ENCODE measurements around the gene PMM2.

- TF ChIP-seq MAFK (IDR thresholded peaks at IDR 0.05; ENCODE audit: low read length), result no peak
- TF ChIP-seq PATZ1 (CRISPR knock-in tag; IDR thresholded peaks at IDR 0.05; ENCODE audit: borderline replicate concordance), result no peak
- no peak for TF ChIP-seq SMARCB1 (IDR thresholded peaks at IDR 0.05; ENCODE audit: insufficient read length, low read depth)
- no peak for TF ChIP-seq CTCF (IDR thresholded peaks at IDR 0.05 in 2 of 3, conservative IDR thresholded peaks at IDR 0.05 in 1 of 3; ENCODE audit: insufficient read depth in 2 of 3, low read depth in 1 of 3, low read length in 3 of 3)
- no peak for TF ChIP-seq XRCC4 (IDR thresholded peaks at IDR 0.05; ENCODE audit: extremely low read depth, insufficient read depth, insufficient read length)
- no peak for TF ChIP-seq ZNF121 (CRISPR knock-in tag; conservative IDR thresholded peaks at IDR 0.05)
- TF ChIP-seq KDM4B (IDR thresholded peaks at IDR 0.05; ENCODE audit: borderline replicate concordance in 2 of 2, low read depth in 1 of 2), result no peak
- TF ChIP-seq ZBTB7A (IDR thresholded peaks at IDR 0.05; ENCODE audit: borderline replicate concordance, control insufficient read depth, low read depth, low read length), result no peak
- TF ChIP-seq ZNF232 (CRISPR knock-in tag; IDR thresholded peaks at IDR 0.05), result no peak
- no peak for TF ChIP-seq NFRKB (IDR thresholded peaks at IDR 0.05; ENCODE audit: low read depth)
- no peak for TF ChIP-seq NBN (IDR thresholded peaks at IDR 0.05; ENCODE audit: low read depth)
- no peak for TF ChIP-seq NFYB (IDR thresholded peaks at IDR 0.05; ENCODE audit: extremely low read depth, insufficient read length)
- TF ChIP-seq BRF2 (IDR thresholded peaks at IDR 0.05; ENCODE audit: borderline replicate concordance, insufficient read depth, insufficient read length), result no peak
Observed at GRCh38 chr16:8866884-8867215, 69.2 kb downstream of the PMM2 start.

All from K562 (cell line).